NCI-H2196 (cell line): ENCODE measurements around the gene PRM1.

Experiments
- DNase-seq: peaks from one replicate; lab custom pipeline; 2025; ENCODE audit not compliant: unreplicated experiment; lab: John Stamatoyannopoulos, UW

Gene PRM1

GRCh38 chr16:11239644-11240632 is 41.2 kb downstream of the PRM1 start:
- DNase-seq, result no peak

- DNase-seq, result no peak
These were observed 42.6 kb downstream of the PRM1 start for GRCh38 chr16:11238272-11239202.

GRCh38 chr16:11236461-11237254 is 44.5 kb downstream of the PRM1 start:
- no peak for DNase-seq

- no peak for DNase-seq
These were observed 45.5 kb downstream of the PRM1 start for GRCh38 chr16:11235703-11235991.

- no peak for DNase-seq
These were observed 46.0 kb downstream of the PRM1 start for GRCh38 chr16:11234884-11235702.

GRCh38 chr16:11233727-11234376 is 47.3 kb downstream of the PRM1 start:
- DNase-seq, result no peak

- no peak for DNase-seq
These were observed 48.0 kb downstream of the PRM1 start for GRCh38 chr16:11232852-11233726.

- DNase-seq, result no peak
These were observed 48.8 kb downstream of the PRM1 start for GRCh38 chr16:11232302-11232851.

- no peak for DNase-seq
These were observed 49.7 kb downstream of the PRM1 start for GRCh38 chr16:11231367-11231970.
